Right lung (tissue), 5 donors: ENCODE results near the gene ALK. TPM values are rescaled to one million over a fixed set of nuclear protein-coding genes. Genes with fewer than 3 reads are reported as not detected.

Source experiments
- DNase-seq, 2 donors: peaks; one replicate each; pipeline ENCODE4 v3.0.0-alpha.2; 2013
- polyA plus RNA-seq, 5 donors: library from polyadenylated mRNA; unstranded; fragments of 120-200 nt; gene quantifications; one replicate each; pipeline versions ENCODE4 v1.2.1 to v1.2.3, GENCODE V29; 2013; ENCODE audit warnings: inconsistent platforms in 1 of 5, low replicate concordance in 1 of 5; ENCODE audit not compliant: insufficient read length in 5 of 5, insufficient read depth in 1 of 5

The ALK gene
- polyA plus RNA-seq, 5 donors: 0.03 to 0.27 (median 0.05) TPM

GRCh38 chr2:29368659-29369040 is 552.7 kb downstream of the ALK start:
- DNase-seq: no peak

- no peak for DNase-seq
These were observed 553.3 kb downstream of the ALK start for GRCh38 chr2:29367986-29368658.

DNA sequence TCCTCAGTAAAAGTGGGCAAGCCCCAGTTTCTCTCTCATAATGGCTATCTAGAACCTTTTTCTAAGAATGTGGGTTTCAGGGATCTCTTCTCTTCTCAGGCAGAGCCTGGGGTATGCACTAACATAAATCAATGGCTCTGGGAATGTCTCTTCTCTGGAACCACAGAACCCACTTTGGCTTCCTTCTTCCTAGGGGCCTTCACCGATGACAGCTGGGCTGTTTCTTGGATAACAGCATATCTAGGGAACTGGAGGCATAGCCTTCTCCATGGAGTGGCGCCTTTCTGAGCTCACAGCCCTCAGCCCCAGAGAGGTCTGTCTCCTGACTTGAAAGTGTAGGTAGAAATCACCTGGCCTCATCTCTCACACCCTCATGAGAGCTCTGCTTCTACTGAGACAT is 558.3 kb downstream of the ALK start:
- DNase-seq: no peak

- no peak for DNase-seq
These were observed 560.2 kb downstream of the ALK start for GRCh38 chr2:29361231-29361630.

DNA sequence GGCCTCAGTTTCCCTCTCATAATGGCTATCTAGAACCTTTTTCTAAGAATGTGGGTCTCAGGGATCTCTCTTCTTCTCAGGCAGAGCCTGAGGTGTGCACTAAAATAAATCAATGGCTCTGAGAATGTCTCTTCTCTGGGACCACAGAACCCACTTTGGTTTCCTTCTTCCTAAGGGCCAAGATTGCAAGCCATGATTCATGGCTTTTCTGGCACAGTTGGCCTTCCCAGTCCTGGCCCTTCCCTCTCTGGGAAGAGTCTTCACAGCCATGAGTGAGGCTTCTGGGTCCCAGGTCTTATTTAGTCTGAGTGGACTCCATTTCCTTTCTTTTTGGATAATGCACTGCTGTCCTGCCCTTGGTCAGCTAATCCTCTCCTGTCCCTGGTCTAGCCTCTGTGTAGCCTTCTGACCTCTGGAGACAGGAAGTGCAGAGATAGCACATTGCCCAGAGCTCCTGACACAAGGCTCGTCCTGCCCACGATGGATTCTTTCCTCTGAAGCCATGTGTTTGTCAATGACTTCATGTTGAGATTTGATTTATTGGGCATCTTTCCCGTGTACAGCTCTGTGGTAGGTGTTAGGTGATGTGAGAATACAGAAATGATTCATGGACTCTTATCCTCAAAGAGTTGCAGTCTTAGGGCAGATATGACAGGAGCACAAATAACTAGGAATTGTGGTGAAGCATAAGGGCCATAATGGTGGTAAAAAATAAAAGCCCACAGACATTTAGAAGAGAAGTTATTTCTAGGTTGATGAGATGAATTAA is 561.2 kb downstream of the ALK start:
- no peak for DNase-seq

- no peak for DNase-seq
These were observed 567.9 kb downstream of the ALK start for GRCh38 chr2:29353403-29353991.

- DNase-seq: no peak
These were observed 569.3 kb downstream of the ALK start for GRCh38 chr2:29351916-29352591.

- DNase-seq: no peak
These were observed 570.1 kb downstream of the ALK start for GRCh38 chr2:29351248-29351647.

DNA sequence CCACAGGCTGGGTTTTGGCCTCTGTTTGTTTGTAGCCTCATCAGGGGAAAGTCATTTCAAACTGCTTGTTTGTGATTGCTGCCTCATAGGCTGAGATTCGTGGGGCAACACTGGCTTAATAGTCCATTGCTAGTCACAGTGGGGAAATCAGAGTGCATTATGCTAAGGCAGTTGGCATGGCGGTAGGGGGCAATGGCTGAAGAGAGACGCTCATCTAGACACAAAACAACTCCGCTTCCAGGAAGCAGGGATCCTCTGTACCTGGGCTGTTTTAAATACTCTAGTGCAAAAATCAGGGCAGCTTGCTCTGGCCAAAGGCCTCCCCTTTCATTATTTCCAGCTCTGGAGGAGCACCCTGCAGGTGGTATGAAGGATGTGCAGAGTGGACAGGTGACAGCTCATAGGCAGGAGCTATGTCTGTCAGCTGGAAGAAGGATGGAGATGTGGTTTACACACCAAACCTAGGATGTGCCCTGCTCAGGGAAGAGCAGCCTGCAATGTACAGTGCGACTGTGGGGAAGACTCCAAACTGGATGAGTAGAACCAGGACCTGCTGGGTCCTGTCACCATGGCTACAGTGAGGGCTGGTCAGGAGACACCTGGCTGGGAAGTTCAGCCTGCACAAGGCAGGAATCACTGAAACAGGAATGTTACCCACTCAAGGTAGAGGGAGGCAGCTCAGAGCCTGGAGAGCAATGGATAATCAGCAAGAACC is 571.9 kb downstream of the ALK start:
- DNase-seq: no peak

- DNase-seq: no peak
These were observed 573.5 kb downstream of the ALK start for GRCh38 chr2:29347774-29348461.

- no peak for DNase-seq
These were observed 576.1 kb downstream of the ALK start for GRCh38 chr2:29345236-29345635.

- no peak for DNase-seq
These were observed 577.6 kb downstream of the ALK start for GRCh38 chr2:29343830-29344229.

GRCh38 chr2:29336341-29337241 is 584.8 kb downstream of the ALK start:
- no peak for DNase-seq

DNA sequence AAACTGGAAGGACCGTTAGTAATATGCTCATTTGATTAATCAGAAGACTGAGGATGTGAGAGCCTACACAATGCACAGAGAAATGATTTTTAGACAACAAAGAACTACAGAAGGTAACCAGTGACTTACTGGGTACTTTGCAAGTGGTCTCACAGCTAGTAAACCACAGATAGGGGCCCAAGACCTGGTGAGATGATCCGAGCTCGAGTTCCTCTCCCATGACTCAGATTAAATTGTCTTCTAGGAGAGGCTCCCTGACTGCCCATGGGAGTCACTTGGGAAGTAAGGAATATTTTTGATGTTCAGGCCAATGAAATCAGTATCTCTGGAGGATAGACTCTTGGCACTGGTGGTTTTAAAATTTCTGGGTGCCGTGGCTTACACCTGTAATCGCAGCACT is 586.0 kb downstream of the ALK start:
- DNase-seq: no peak

DNA sequence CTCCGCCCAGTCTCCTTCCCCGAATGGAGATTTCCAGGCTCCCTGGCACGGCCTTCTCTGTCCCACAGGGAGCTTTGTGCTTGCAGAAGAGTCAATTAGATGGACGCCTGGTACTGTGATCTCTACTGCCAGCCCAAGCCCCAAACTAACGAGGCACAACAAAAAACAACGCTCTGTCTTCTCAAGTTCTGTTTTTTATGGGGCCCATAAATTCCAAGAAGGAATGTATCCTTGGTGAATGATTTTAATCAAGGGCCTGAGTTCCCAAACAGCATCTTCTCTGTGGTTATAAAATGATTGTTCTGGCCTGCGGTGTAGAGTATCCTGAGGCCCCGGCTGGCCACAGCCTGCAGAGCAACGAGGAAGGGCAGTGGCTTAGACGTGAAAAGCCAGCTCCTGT is 586.7 kb downstream of the ALK start:
- DNase-seq: no peak

- no peak for DNase-seq
These were observed 588.8 kb downstream of the ALK start for GRCh38 chr2:29332540-29332939.

- no peak for DNase-seq
These were observed 591.5 kb downstream of the ALK start for GRCh38 chr2:29329899-29330298.

- DNase-seq: no peak
These were observed 594.5 kb downstream of the ALK start for GRCh38 chr2:29326926-29327325.

DNA sequence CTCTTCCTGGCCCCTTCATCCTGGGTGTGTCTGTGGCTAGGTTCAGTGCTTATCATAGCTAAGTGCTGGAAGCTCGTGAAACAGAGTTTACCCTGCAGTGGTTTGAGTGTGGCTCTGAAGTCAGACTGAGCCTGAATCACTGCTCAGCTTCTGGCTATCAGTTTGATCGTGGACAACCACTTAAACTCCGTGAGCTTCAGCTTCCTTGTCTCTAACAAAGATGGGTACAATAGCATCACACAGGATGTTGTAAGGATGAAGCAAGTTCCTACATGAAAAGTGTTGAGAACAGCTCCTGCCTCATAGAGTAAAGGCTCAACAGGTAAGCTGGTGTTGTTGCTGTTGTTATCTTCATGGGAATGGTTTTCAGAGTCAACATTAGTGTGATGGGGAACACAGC is 595.8 kb downstream of the ALK start:
- DNase-seq: no peak

DNA sequence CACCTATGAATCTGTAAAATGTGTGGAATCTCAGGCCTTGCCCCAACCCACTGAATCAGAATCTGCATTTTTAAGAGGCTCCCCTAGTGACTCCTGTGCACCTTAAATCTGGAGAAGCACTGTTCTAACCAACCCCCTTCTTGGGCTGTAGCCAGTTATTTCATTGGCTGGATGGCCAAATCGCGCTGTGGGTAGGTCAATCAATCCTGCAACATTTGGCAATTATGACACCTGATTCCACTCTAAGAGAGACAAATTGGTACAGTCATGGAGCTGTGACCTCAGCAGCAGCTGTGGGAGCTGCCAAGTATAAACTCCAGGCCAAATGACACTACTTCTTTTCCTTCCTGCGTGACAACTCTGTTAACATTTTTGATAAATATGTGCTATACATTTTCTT is 597.4 kb downstream of the ALK start:
- no peak for DNase-seq
